Cardiac muscle cell (in vitro differentiated cells and primary cell): ENCODE results near the gene AHRR. TPM values are rescaled to one million over a fixed set of nuclear protein-coding genes. Genes with fewer than 3 reads are reported as not detected.

ENCODE experiments used
- DNase-seq, 2 donors: peaks; one replicate each; pipeline versions ENCODE4 v3.0.0 to v3.0.0-alpha.2; 2010 to 2017; ENCODE audit warnings: low read depth in 1 of 2, low spot score in 1 of 2
- H3K27ac ChIP-seq: fragments of 200-600 bp; sonication (generic); 2 replicates; pipeline ENCODE4 v1.5.1; 2016
- H3K27me3 ChIP-seq: fragments of 200-600 bp; sonication (generic); 2 replicates; pipeline ENCODE4 v1.6.0; 2016; ENCODE audit warnings: control low read depth
- H3K36me3 ChIP-seq: fragments of 200-600 bp; sonication (generic); 2 replicates; pipeline ENCODE4 v1.5.1; 2016; ENCODE audit warnings: control low read depth
- H3K4me1 ChIP-seq: fragments of 200-600 bp; sonication (generic); 2 replicates; pipeline ENCODE4 v1.8.1; 2017; ENCODE audit warnings: low read depth, mild to moderate bottlenecking, mixed run types
- H3K4me3 ChIP-seq: fragments of 200-600 bp; sonication (generic); 2 replicates; pipeline ENCODE4 v1.5.1; 2016; ENCODE audit warnings: mild to moderate bottlenecking
- H3K9me3 ChIP-seq: fragments of 200-600 bp; sonication (generic); 2 replicates; pipeline ENCODE4 v1.5.1; 2017; ENCODE audit warnings: low read depth, mild to moderate bottlenecking, control low read depth
- CTCF ChIP-seq: IDR thresholded peaks from 2 replicates; pipeline ENCODE4 v1.5.1; 2012; ENCODE audit warnings: low read depth, mild to moderate bottlenecking, low read length
- polyA plus RNA-seq: library from polyadenylated mRNA; unstranded; fragments of >200 nt; fragmentation: Nextera tagmentation; extraction: Ambion mirVana; gene quantifications from 2 replicates; pipeline ENCODE4 v1.2.1, GENCODE V29; 2016
- total RNA-seq: library from RNA; depleted of rRNA; stranded (reverse); fragments of >200 nt; gene quantifications from 2 replicates; pipeline ENCODE4 v1.2.3, GENCODE V29; 2016

AHRR gene
- total and polyA plus RNA-seq, 2 experiments from 2014 or later, result 0.99 to 1.4 TPM

DNA sequence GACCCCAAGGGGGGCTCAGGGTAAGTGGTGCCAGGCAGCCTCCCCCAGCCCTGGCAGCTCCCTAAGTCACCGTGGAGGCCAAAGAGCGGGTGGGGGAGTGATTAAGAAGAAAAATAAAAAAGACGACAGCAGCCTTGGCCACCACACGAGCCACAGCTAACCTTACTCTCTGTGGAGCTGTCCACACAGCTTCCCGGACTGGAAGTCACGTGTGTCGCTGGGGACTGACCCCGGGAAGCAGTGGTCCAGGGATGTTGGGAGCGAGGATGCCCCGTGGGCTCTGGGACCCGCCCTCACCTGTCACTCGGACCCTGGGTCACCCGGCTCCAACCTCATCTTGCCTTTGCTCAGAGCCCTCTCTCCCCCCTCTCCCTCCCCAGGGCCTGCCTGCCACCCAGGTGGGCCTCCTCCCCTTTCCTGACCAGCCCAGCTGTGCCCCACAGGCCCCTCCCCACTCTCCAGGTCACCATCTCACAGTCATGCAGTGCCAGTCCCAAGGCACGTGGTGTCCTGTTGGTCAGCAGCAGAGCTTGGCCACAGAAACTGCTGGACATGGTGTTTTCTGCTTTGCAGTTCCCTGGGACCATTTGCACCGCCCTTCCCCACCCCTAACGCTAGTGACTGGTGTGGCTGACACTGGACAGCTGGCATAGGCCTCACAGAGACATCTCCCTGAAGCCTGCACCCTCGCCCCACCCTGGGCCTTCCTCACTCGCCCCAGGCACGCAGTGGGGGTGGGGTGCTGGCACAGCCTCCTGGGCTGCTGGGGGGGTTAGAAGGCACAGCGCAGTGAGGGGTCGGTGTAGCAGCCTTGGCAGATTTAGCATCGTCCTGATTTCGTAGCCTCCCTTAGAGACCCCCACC lies 111.6 kb downstream of the AHRR start:
- H3K4me1 ChIP-seq, result peaks cover 20% of the 10 kb centered on the region
- H3K4me3 ChIP-seq, result no peak overlapping the region
- peak in 1 of 2 donors; percentile 15 for DNase-seq
- H3K27ac ChIP-seq, result no peak overlapping the region
- no peaks in the 10 kb centered on the region for H3K36me3 ChIP-seq
- no peaks in the 10 kb centered on the region for H3K27me3 ChIP-seq
- TF ChIP-seq CTCF, result no peak
- H3K9me3 ChIP-seq, result no peaks in the 10 kb centered on the region

GRCh38 chr5:433836-434235 lies 112.3 kb downstream of the AHRR start:
- Histone ChIP-seq H3K36me3 (no peaks in the 10 kb centered on the region), H3K4me3 (no peak overlapping the region), H3K4me1 (peaks cover 20% of the 10 kb centered on the region), H3K27me3 (no peaks in the 10 kb centered on the region), H3K9me3 (no peaks in the 10 kb centered on the region), H3K27ac (no peak overlapping the region)
- TF ChIP-seq CTCF, result no peak
- no peak for DNase-seq

DNA sequence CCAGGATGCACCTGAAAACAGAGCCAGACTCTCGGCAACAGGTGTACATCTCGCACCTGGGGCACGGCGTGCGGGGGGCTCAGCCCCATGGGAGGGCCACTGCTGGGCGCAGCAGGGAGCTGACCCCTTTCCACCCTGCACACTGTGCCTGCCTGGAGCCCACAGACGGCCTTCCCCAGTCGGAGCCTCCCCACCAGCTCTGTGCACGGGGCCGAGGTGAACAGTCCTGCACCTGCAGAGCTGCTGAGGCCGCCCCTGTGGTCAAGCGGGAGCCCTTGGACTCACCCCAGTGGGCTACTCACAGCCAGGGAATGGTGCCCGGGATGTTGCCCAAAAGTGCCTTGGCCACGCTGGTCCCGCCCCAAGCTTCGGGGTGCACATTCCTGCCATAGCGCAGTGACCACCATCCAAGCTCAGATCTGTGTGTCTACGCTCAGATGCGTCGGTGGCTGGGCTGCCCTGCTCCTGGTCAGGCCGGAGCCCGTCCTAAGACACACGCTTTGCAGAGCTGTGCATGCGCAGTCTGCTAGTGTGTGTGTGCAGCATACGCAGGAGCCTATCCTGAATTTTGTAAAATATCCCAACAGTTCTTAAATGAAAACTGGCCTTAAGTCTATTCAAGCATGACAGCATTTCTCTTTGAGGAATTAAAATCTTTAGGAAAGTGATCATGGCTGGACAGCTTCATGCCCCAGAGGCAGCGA lies 113.1 kb downstream of the AHRR start:
- no peak for DNase-seq
- TF ChIP-seq CTCF, result no peak
- no peak overlapping the region for H3K4me3 ChIP-seq
- H3K27ac ChIP-seq, result no peak overlapping the region
- H3K27me3 ChIP-seq, result no peaks in the 10 kb centered on the region
- H3K36me3 ChIP-seq, result no peaks in the 10 kb centered on the region
- H3K4me1 ChIP-seq, result peaks cover 20% of the 10 kb centered on the region
- no peaks in the 10 kb centered on the region for H3K9me3 ChIP-seq

DNA sequence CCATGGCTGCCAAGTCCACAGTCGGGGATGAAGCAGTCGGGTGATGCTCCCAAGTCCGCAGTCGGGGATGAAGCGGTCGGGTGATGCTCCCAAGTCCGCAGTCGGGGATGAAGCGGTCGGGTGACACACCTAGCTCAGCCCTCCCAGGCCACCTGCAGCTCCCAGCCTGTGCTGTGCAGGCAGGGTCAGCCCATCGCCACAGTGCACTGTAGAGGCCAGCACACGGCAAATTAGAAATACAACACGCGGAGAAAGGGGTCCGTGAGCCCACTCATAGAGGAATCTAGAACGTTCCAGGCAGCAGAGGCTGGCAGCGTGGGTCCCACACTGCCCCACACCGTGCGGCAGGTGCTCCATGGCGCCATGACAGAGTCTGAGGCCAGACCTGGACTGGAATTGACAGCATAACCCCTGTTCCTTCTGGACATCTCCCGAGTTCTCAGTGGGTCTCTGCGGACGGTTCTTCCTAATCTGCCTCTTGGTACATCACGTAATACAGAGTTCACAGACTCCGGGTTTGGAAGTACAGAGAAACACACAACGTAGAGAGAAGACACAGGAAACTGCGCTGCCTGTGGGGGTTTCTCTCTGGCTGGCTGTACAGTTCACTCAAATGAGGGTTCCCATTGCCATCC lies 113.8 kb downstream of the AHRR start:
- DNase-seq, result no peak
- Histone ChIP-seq H3K27ac (no peak overlapping the region), H3K4me1 (peaks cover 20% of the 10 kb centered on the region), H3K4me3 (no peak overlapping the region), H3K27me3 (no peaks in the 10 kb centered on the region), H3K36me3 (no peaks in the 10 kb centered on the region), H3K9me3 (no peaks in the 10 kb centered on the region)
- no peak for TF ChIP-seq CTCF

- Histone ChIP-seq H3K4me3 (no peak overlapping the region), H3K36me3 (no peaks in the 10 kb centered on the region), H3K9me3 (no peaks in the 10 kb centered on the region), H3K27me3 (no peaks in the 10 kb centered on the region), H3K4me1 (peaks cover 15% of the 10 kb centered on the region), H3K27ac (no peak overlapping the region)
- peak; percentile 21 to 25 for DNase-seq
- peak; percentile 33 for TF ChIP-seq CTCF
Measured at GRCh38 chr5:435961-436640, 114.6 kb downstream of the AHRR start.
